IMR-90 (cell line): ENCODE measurements around the gene GPRIN2.

Source experiments
- BHLHE40 ChIP-seq: fragments of 150-350 bp; IDR thresholded peaks from 2 replicates; pipeline ENCODE4 v1.6.1; 2016; ENCODE audit warnings: mild to moderate bottlenecking, low read depth, low read length
- FOS ChIP-seq: fragments of 150-350 bp; IDR thresholded peaks from 2 replicates; pipeline ENCODE4 v1.6.1; 2016; ENCODE audit warnings: low read depth, low read length
- MXI1 ChIP-seq: IDR thresholded peaks from 2 replicates; pipeline ENCODE4 v1.6.1; 2012; ENCODE audit warnings: low read depth, mild to moderate bottlenecking, low read length, moderate library complexity, borderline replicate concordance
- NFE2L2 ChIP-seq: fragments of 150-350 bp; IDR thresholded peaks from 2 replicates; pipeline ENCODE4 v1.6.1; 2016; ENCODE audit warnings: low read depth, mild to moderate bottlenecking, low read length
- POLR2A ChIP-seq: IDR thresholded peaks from 2 replicates; pipeline ENCODE4 v1.6.1; 2012; ENCODE audit warnings: mild to moderate bottlenecking, low read depth, low read length
- RCOR1 ChIP-seq: IDR thresholded peaks from 2 replicates; pipeline ENCODE4 v1.6.1; 2012; ENCODE audit warnings: mild to moderate bottlenecking, low read length, improper control_type of control experiment; ENCODE audit not compliant: insufficient replicate concordance
- RFX5 ChIP-seq: IDR thresholded peaks from 2 replicates; pipeline ENCODE4 v1.8.0; 2012; ENCODE audit warnings: low read depth, mild to moderate bottlenecking, low read length, moderate library complexity
- SMC3 ChIP-seq: fragments of 150-350 bp; IDR thresholded peaks from 2 replicates; pipeline ENCODE4 v1.6.1; 2016; ENCODE audit warnings: low read depth, mild to moderate bottlenecking, antibody characterized with exemption, low read length, moderate library complexity
- USF2 ChIP-seq: fragments of 150-350 bp; IDR thresholded peaks from 2 replicates; pipeline ENCODE4 v1.6.1; 2017; ENCODE audit warnings: mild to moderate bottlenecking, antibody characterized with exemption, low read length, low read depth
- TF ChIP-seq, protein P1 (sequence below): conservative IDR thresholded peaks from 2 replicates; pipeline ENCODE4 v1.5.1; 2012; ENCODE audit warnings: mild to moderate bottlenecking, low read depth, low read length, improper control_type of control experiment

DNA sequence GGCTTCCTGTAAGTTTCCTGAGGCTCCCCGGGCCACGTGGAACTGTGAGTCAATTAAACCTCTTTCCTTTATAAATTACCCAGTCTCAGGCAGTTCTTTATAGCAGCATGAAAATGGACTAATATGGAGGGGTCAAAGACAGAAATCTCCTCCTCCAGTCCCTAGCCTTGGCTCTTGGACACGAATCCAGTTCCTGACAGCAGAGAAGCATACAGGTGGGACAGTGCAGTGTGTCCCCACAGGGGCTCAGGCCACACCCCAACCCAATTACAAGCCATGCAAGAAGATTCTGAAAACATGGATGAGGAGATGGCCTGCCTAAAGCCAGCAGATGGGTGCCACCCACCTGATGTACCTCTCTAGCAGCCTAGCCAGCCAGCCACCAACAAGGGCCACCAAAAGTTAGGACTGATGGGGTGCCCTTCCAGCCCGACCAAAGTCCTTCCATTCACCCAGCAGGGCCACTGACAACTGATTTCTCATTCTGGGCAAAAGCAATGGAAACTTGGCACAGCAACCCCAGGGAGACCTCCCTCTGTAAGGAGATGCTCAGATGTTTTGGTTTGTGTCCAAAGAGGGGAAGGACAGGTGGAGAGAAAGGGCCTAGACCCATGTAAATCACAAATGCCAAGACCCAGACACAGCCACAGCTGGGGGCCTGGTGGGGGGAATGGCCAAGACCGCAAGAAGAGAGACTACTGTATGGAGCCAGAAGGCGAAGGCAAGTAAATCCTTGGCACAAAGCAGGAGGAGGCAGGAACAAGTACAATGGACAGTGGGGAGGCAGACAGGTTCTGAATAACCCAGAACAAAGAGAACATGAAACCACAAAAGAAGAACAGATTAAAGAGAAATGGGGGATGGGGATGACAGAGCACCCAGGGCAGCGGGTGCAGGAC is 13.6 kb downstream of the GPRIN2 start:
- TF ChIP-seq, protein P1, sequence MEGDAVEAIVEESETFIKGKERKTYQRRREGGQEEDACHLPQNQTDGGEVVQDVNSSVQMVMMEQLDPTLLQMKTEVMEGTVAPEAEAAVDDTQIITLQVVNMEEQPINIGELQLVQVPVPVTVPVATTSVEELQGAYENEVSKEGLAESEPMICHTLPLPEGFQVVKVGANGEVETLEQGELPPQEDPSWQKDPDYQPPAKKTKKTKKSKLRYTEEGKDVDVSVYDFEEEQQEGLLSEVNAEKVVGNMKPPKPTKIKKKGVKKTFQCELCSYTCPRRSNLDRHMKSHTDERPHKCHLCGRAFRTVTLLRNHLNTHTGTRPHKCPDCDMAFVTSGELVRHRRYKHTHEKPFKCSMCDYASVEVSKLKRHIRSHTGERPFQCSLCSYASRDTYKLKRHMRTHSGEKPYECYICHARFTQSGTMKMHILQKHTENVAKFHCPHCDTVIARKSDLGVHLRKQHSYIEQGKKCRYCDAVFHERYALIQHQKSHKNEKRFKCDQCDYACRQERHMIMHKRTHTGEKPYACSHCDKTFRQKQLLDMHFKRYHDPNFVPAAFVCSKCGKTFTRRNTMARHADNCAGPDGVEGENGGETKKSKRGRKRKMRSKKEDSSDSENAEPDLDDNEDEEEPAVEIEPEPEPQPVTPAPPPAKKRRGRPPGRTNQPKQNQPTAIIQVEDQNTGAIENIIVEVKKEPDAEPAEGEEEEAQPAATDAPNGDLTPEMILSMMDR, result no peak
- no peak for TF ChIP-seq POLR2A
- TF ChIP-seq MXI1, result no peak
- no peak for TF ChIP-seq RFX5
- TF ChIP-seq USF2, result no peak
- TF ChIP-seq BHLHE40, result no peak
- TF ChIP-seq RCOR1, result no peak
- TF ChIP-seq SMC3, result no peak
- no peak for TF ChIP-seq NFE2L2
- TF ChIP-seq FOS, result no peak
